Measurements from ENCODE around the gene ARFRP1. TPM values are rescaled to one million over a fixed set of nuclear protein-coding genes. Genes with fewer than 3 reads are reported as not detected.
"Not testable (repeated sequence)": the region's sequence is repeated elsewhere in the genome, so short reads cannot be mapped to it uniquely, and the experiment has no call there.

Gene ARFRP1
- total RNA-seq, 4 donors from 2014 or later, result 26.9 to 35.1 (median 27.8) TPM

DNA sequence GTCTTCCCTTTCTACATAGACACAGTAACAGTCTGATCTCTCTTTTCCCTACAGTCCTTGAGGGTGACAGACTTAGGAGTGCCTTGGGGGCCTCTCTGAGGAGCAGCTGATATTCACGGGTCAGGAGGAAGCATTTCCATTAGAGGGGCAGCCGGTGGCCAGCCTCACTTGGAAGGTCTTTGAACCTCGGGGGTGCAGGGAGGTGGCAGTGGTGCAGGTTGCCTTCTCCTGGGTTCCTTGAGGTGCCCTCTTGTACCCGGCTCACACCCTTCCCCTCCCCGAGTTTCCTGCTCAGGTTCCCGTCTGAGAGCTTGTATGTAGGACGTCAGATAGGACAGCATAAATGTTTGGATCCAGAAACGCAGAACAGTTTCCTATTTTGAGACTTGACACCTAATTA lies 47.2 kb downstream of the ARFRP1 start:
- in situ Hi-C loops (cut with MboI; ENCODE audit: low sequenced_read_pairs in 4 of 4) (no loop called here), intact Hi-C loops (cut with DNase I; ENCODE audit: low total_unique reads) (no loop called here)
- Histone ChIP-seq H3K27me3 (no peaks in the 10 kb centered on the region), H3K36me3 (peaks cover 0 to 22% of the 10 kb centered on the region in 2 donors), H3K27ac (no peak overlapping the region), H3K4me3 (no peak overlapping the region), H3K4me1 (peaks cover 18 to 22% of the 10 kb centered on the region in 2 donors), H3K9me3 (no peaks in the 10 kb centered on the region)
- TF ChIP-seq POLR2A (IDR thresholded peaks at IDR 0.05), result no peak
- TF ChIP-seq CTCF (IDR thresholded peaks at IDR 0.05 in 4 of 5, conservative IDR thresholded peaks at IDR 0.05 in 1 of 5), result no peak
- no peak for DNase-seq
- ATAC-seq, result no peak

- DNase-seq, result not testable (repeated sequence)
Observed at GRCh38 chr20:63660174-63660573, 47.6 kb downstream of the ARFRP1 start.

DNA sequence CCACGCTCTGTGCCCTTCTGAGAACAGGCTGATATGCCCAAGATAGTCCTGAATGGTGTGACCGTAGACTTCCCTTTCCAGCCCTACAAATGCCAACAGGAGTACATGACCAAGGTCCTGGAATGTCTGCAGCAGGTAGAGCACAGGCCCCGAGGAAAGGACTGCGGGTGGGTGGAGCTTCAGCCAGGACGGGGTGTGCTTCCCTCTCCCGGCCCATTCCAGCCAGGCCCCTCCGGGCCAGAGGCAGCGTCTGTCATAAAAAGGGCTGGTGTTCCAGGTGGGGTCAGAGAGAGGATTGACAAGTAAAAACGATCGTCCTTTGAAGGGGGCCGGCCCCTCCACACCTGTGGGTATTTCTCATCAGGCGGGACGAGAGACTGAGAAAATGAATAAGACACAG lies 48.4 kb downstream of the ARFRP1 start:
- peaks cover 0 to 22% of the 10 kb centered on the region in 2 donors for H3K36me3 ChIP-seq
- DNase-seq, result no peak
- no peaks in the 10 kb centered on the region for H3K9me3 ChIP-seq
- TF ChIP-seq POLR2A (IDR thresholded peaks at IDR 0.05) (no peak), CTCF (IDR thresholded peaks at IDR 0.05 in 4 of 5, conservative IDR thresholded peaks at IDR 0.05 in 1 of 5) (no peak)
- no peaks in the 10 kb centered on the region for H3K27me3 ChIP-seq
- in situ Hi-C loops (cut with MboI; ENCODE audit: low sequenced_read_pairs in 4 of 4) (loop anchor here in 1 of 4 donors (10.0 kb wide), 1 partner anchor 55 kb away; no protein-coding TSS in a partner anchor), intact Hi-C loops (cut with DNase I; ENCODE audit: low total_unique reads) (loop anchor here (2.0 kb wide), 1 partner anchor 17 kb away; no protein-coding TSS in a partner anchor)
- ATAC-seq, result no peak
- H3K4me3 ChIP-seq, result peak overlapping the region; percentile 78 to 94 (median 89)
- H3K27ac ChIP-seq, result peak overlapping the region; percentile 91 to 96 (median 92)
- peaks cover 18 to 22% of the 10 kb centered on the region in 2 donors for H3K4me1 ChIP-seq

More at GRCh38 chr20:63660174-63660573, 47.6 kb downstream of the ARFRP1 start:
- in situ Hi-C loops (cut with MboI; ENCODE audit: low sequenced_read_pairs in 4 of 4); ATAC-seq; H3K27ac ChIP-seq; H3K9me3 ChIP-seq; intact Hi-C loops (cut with DNase I; ENCODE audit: low total_unique reads); H3K4me3 ChIP-seq; H3K27me3 ChIP-seq: not testable (repeated sequence)
- Histone ChIP-seq H3K4me1 (peaks cover 18 to 22% of the 10 kb centered on the region in 2 donors), H3K36me3 (peaks cover 0 to 22% of the 10 kb centered on the region in 2 donors)

GRCh38 chr20:63658749-63659187 lies 49.0 kb downstream of the ARFRP1 start:
- ATAC-seq (peak; percentile 4 to 8), DNase-seq (no peak)
- intact Hi-C loops (cut with DNase I; ENCODE audit: low total_unique reads), result loop anchor here (1.0 to 2.0 kb wide), 3 partner anchors 16 to 207 kb away; partner anchors contain the start of genes GMEB2 and TPD52L2
- Histone ChIP-seq H3K9me3 (no peaks in the 10 kb centered on the region), H3K27me3 (peaks cover 0 to under 1% (median 0%) of the 10 kb centered on the region in 3 donors), H3K4me3 (peak overlapping the region; percentile 78 to 94 (median 89)), H3K36me3 (peaks cover 0 to 22% of the 10 kb centered on the region in 2 donors), H3K27ac (peak overlapping the region; percentile 91 to 96 (median 92)), H3K4me1 (peaks cover 18 to 22% of the 10 kb centered on the region in 2 donors)
- in situ Hi-C loops (cut with MboI; ENCODE audit: low sequenced_read_pairs in 4 of 4), result loop anchor here in 1 of 4 donors (10.0 kb wide), 1 partner anchor 56 kb away; no protein-coding TSS in a partner anchor
- TF ChIP-seq CTCF (IDR thresholded peaks at IDR 0.05 in 4 of 5, conservative IDR thresholded peaks at IDR 0.05 in 1 of 5) (no peak), POLR2A (IDR thresholded peaks at IDR 0.05) (no peak)

GRCh38 chr20:63657937-63658748 lies 49.6 kb downstream of the ARFRP1 start, which contains the start of gene RTEL1:
RTEL1 (plus strand) TSS chr20:63658312; CDS start chr20:63659403, 1,091 bp downstream.
- peak; percentile 82 to 88 for DNase-seq

More at GRCh38 chr20:63657937-63658748, 49.6 kb downstream of the ARFRP1 start, which contains the start of gene RTEL1:
- in situ Hi-C loops (cut with MboI; ENCODE audit: low sequenced_read_pairs in 4 of 4), result loop anchor here in 1 of 4 donors (10.0 kb wide), 1 partner anchor 57 kb away; no protein-coding TSS in a partner anchor
- Histone ChIP-seq H3K27me3 (peaks cover 0 to 3% (median 0%) of the 10 kb centered on the region in 3 donors), H3K4me3 (peak within 1 kb of the TSS; percentile 78 to 94 (median 89)), H3K4me1 (peaks cover 19 to 28% of the 10 kb centered on the region in 2 donors), H3K9me3 (no peaks in the 10 kb centered on the region), H3K27ac (peak within 1 kb of the TSS; percentile 91 to 96 (median 92)), H3K36me3 (peaks cover 0 to 20% of the 10 kb centered on the region in 2 donors)
- TF ChIP-seq POLR2A (IDR thresholded peaks at IDR 0.05) (peak; percentile 18 to 34), CTCF (IDR thresholded peaks at IDR 0.05 in 4 of 5, conservative IDR thresholded peaks at IDR 0.05 in 1 of 5) (peak in 2 of 5 experiments; percentile 10 to 24)
- intact Hi-C loops (cut with DNase I; ENCODE audit: low total_unique reads), result loop anchor here (1.0 to 2.0 kb wide), 3 partner anchors 15 to 207 kb away; partner anchors contain the start of genes GMEB2 and TPD52L2
- peak; percentile 96 to 97 for ATAC-seq

All from gastrocnemius medialis (tissue), 4 donors.